OCI-LY7 (cell line): Measurements from ENCODE around the gene LRRTM1. TPM values are rescaled to one million over a fixed set of nuclear protein-coding genes. Genes with fewer than 3 reads are reported as not detected.

Experiments
- BruUV-seq: library from RNA; stranded (reverse); fragments of 400-500 nt; replicated peaks from 2 replicates; lab custom pipeline; 2021; lab: Mats Ljungman, UMichigan
- CTCF ChIA-PET: fragments of 300-600 bp; sonication (Branson Sonifier 250); formaldehyde crosslinking; loops from one replicate; lab custom pipeline; 2022; ENCODE audit warnings: antibody characterized with exemption; ENCODE audit not compliant: unreplicated experiment; lab: Charles Lee
- POLR2A ChIA-PET: fragments of 300-600 bp; sonication (Branson Sonifier 250); formaldehyde crosslinking; loops from one replicate; lab custom pipeline; 2022; ENCODE audit warnings: antibody characterized with exemption; lab: Charles Lee
- DNase-seq: peaks from one replicate; pipeline ENCODE4 v3.0.0-alpha.2; 2015; ENCODE audit warnings: low spot score
- H2AFZ ChIP-seq: fragments of 200-600 bp; sonication (generic), shearing (Covaris generic); 2 replicates; pipeline ENCODE4 v1.6.1; 2014; ENCODE audit warnings: mild to moderate bottlenecking, antibody characterized with exemption, low read length, moderate library complexity
- H3K27ac ChIP-seq: fragments of 200-600 bp; sonication (generic); 2 replicates; pipeline ENCODE4 v1.5.1; 2014; ENCODE audit warnings: mixed run types, low read depth, mild to moderate bottlenecking, moderate library complexity, low read length, inconsistent platforms; ENCODE audit not compliant: poor library complexity, severe bottlenecking
- H3K36me3 ChIP-seq: fragments of 200-600 bp; sonication (generic); 2 replicates; pipeline ENCODE4 v1.6.1; 2014; ENCODE audit warnings: mild to moderate bottlenecking, antibody characterized with exemption, low read length, moderate library complexity, mixed read lengths; ENCODE audit not compliant: insufficient read depth
- H3K4me1 ChIP-seq: fragments of 200-600 bp; sonication (generic); 2 replicates; pipeline ENCODE4 v1.5.1; 2014; ENCODE audit warnings: mild to moderate bottlenecking, low read length; ENCODE audit not compliant: insufficient read depth, poor library complexity, severe bottlenecking
- H3K4me2 ChIP-seq: fragments of 200-600 bp; sonication (generic); 2 replicates; pipeline ENCODE4 v1.6.1; 2014; ENCODE audit warnings: mild to moderate bottlenecking, low read length
- H3K4me3 ChIP-seq: fragments of 200-600 bp; sonication (generic); 2 replicates; pipeline ENCODE4 v1.5.1; 2014; ENCODE audit warnings: mild to moderate bottlenecking, low read depth, low read length; ENCODE audit not compliant: poor library complexity, severe bottlenecking
- H3K79me2 ChIP-seq: fragments of 200-600 bp; sonication (generic); 2 replicates; pipeline ENCODE4 v1.6.1; 2016; ENCODE audit warnings: low read depth, mild to moderate bottlenecking, low read length, moderate library complexity, mixed read lengths; ENCODE audit not compliant: insufficient read depth
- H3K9me2 ChIP-seq: fragments of 200-600 bp; sonication (generic); 2 replicates; pipeline ENCODE4 v1.6.1; 2016; ENCODE audit warnings: mild to moderate bottlenecking, low read length, mixed read lengths; ENCODE audit not compliant: insufficient read depth
- H3K9me3 ChIP-seq: fragments of 200-600 bp; sonication (generic); 2 replicates; pipeline ENCODE4 v1.6.1; 2014; ENCODE audit warnings: mild to moderate bottlenecking, mixed run types, low read length, mixed read lengths
- H4K20me1 ChIP-seq: fragments of 200-600 bp; sonication (generic); 2 replicates; pipeline ENCODE4 v1.6.1; 2014; ENCODE audit warnings: mild to moderate bottlenecking, antibody characterized with exemption, low read length, moderate library complexity, mixed read lengths; ENCODE audit not compliant: insufficient read depth
- EZH2phosphoT487 ChIP-seq: fragments of 200-600 bp; sonication (generic); IDR thresholded peaks from 2 replicates; pipeline ENCODE4 v1.6.1; 2018; ENCODE audit warnings: low read depth, borderline replicate concordance, mild to moderate bottlenecking, mixed run types, antibody characterized with exemption, low read length, moderate library complexity, mixed read lengths
- intact Hi-C: fragments of 100-400 bp; cut with micrococcal nuclease; formaldehyde crosslinking; loops from one replicate; pipeline ENCODE4 v1.10.0; 2022; ENCODE audit not compliant: unreplicated experiment
- total RNA-seq, 2 experiments: library from RNA; depleted of rRNA in 1 of 2; stranded (reverse); fragments of >200 nt in 1 of 2; shearing (Covaris generic) in 1 of 2; gene quantifications; 2 replicates each; pipeline ENCODE4 v1.2.3, GENCODE V29; 2014 to 2022
- TF ChIP-seq, protein P1 (sequence below): fragments of 200-600 bp; sonication (generic); conservative IDR thresholded peaks from 2 replicates; pipeline ENCODE4 v1.5.1; 2014; ENCODE audit warnings: mild to moderate bottlenecking, antibody characterized with exemption, low read length, moderate library complexity, mixed read lengths

The LRRTM1 gene
- total RNA-seq, 2 experiments from 2014 or later: not detected

DNA sequence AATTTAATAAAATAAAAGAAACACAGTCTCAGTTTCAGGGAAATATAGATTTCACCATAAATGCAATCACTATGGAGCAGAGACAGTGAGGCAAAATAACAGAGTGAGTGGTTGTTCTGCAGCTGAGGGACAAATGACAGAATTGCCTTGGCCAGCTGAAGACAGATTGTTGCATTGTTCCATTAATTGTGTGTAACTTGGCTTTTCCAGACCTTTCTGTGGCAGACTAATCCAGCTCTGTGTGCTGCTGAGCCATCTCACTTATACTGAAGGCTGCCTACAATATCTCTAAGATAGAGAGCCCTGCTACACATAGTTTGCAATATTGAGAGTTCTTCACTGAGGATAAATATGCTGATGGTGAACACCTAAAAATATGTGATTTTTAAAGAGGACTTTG, 11.5 kb downstream of the LRRTM1 start:
- intact Hi-C loops: no loop called here
- Histone ChIP-seq H4K20me1 (no peaks in the 10 kb centered on the region), H3K9me2 (no peaks in the 10 kb centered on the region), H3K4me2 (no peak overlapping the region), H3K9me3 (no peaks in the 10 kb centered on the region), H3K36me3 (no peaks in the 10 kb centered on the region), H3K4me1 (no peaks in the 10 kb centered on the region), H3K4me3 (no peak overlapping the region), H2AFZ (no peak overlapping the region), H3K79me2 (no peaks in the 10 kb centered on the region), H3K27ac (no peak overlapping the region)
- no TSS peak for BruUV-seq
- TF ChIP-seq EZH2phosphoT487: no peak
- TF ChIP-seq, protein P1, sequence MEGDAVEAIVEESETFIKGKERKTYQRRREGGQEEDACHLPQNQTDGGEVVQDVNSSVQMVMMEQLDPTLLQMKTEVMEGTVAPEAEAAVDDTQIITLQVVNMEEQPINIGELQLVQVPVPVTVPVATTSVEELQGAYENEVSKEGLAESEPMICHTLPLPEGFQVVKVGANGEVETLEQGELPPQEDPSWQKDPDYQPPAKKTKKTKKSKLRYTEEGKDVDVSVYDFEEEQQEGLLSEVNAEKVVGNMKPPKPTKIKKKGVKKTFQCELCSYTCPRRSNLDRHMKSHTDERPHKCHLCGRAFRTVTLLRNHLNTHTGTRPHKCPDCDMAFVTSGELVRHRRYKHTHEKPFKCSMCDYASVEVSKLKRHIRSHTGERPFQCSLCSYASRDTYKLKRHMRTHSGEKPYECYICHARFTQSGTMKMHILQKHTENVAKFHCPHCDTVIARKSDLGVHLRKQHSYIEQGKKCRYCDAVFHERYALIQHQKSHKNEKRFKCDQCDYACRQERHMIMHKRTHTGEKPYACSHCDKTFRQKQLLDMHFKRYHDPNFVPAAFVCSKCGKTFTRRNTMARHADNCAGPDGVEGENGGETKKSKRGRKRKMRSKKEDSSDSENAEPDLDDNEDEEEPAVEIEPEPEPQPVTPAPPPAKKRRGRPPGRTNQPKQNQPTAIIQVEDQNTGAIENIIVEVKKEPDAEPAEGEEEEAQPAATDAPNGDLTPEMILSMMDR: no peak
- ChIA-PET POLR2A (no interaction called here), CTCF (no interaction called here)
- no peak for DNase-seq

DNA sequence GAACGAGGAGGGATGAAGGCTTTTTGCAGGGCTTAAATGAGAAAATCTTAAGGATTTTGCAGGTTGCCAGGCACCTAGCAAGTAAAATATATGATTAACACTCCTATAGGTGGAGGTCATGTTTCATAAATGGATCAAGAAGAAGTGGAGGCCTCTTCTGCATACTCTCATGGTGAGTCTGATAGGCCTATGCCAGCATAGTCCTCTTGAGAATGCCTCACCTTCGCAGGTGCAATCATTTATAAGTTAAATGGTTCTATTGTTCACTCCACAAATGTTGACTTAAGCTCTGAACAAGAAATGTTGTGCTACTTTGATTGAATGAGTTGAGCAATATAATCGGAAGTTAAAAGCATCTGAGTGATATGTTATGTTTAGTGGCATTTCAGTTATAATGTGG, 12.1 kb downstream of the LRRTM1 start:
- no peaks in the 10 kb centered on the region for H3K9me3 ChIP-seq
- H3K9me2 ChIP-seq: no peaks in the 10 kb centered on the region
- no peak for TF ChIP-seq EZH2phosphoT487
- TF ChIP-seq, protein P1: no peak
- H3K36me3 ChIP-seq: no peaks in the 10 kb centered on the region
- intact Hi-C loops: no loop called here
- no peak overlapping the region for H3K4me2 ChIP-seq
- no peak overlapping the region for H3K27ac ChIP-seq
- DNase-seq: no peak
- CTCF ChIA-PET: no interaction called here
- H2AFZ ChIP-seq: no peak overlapping the region
- H3K4me3 ChIP-seq: no peak overlapping the region
- POLR2A ChIA-PET: no interaction called here
- H3K4me1 ChIP-seq: no peaks in the 10 kb centered on the region
- no peaks in the 10 kb centered on the region for H3K79me2 ChIP-seq
- H4K20me1 ChIP-seq: no peaks in the 10 kb centered on the region
- BruUV-seq: no TSS peak

DNA sequence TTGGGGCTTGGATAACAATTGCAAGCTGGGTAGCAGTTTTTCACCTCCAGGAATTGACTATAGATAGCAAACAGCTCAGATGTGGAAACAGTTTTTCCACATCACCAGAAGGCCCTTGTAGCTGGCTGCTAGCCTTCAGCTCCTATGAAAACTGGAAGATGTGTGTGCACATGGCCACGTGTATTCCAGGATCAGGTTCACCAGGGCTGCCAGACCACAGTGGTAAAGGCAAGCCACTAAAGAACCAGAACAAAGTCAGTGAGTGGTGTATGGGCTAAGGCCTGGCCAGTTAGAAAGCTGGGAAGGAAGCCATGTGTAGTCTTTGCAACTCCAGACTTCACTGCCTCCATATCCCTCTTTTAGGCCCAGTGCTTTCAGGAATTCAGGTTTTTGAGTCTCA, 12.9 kb downstream of the LRRTM1 start:
- Histone ChIP-seq H3K36me3 (no peaks in the 10 kb centered on the region), H3K4me1 (no peaks in the 10 kb centered on the region), H3K79me2 (no peaks in the 10 kb centered on the region), H3K9me2 (no peaks in the 10 kb centered on the region), H3K9me3 (no peaks in the 10 kb centered on the region), H3K4me3 (no peak overlapping the region), H3K4me2 (no peak overlapping the region), H4K20me1 (no peaks in the 10 kb centered on the region), H2AFZ (no peak overlapping the region), H3K27ac (no peak overlapping the region)
- ChIA-PET POLR2A (no interaction called here), CTCF (interaction anchor here (0.5 kb wide), 1 partner anchor 255 kb away, joined by 3 read pairs; no protein-coding TSS in a partner anchor)
- TF ChIP-seq, protein P1: no peak
- no peak for TF ChIP-seq EZH2phosphoT487
- intact Hi-C loops: no loop called here
- BruUV-seq: no TSS peak
- no peak for DNase-seq
